Naive B cell (primary cell): ENCODE results near the gene THRB. TPM values are rescaled to one million over a fixed set of nuclear protein-coding genes. Genes with fewer than 3 reads are reported as not detected.

Experiments
- ATAC-seq, 2 donors: fragments of 150-1000 bp; cut with Tn5 transposase; 2 replicates each; pipeline ENCODE4 v1.10.0; 2021; ENCODE audit warnings: low read depth in 2 of 2, mild to moderate bottlenecking in 2 of 2, moderate library complexity in 2 of 2
- DNase-seq: peaks from one replicate; pipeline ENCODE4 v3.0.0; 2022
- H3K27ac Mint-ChIP-seq, 6 donors: one replicate each; pipeline ENCODE4 v1.8.0; 2020 to 2022; ENCODE audit warnings: mild to moderate bottlenecking in 6 of 6, mixed read lengths in 6 of 6, moderate library complexity in 5 of 6, inconsistent platforms in 2 of 6
- H3K27me3 Mint-ChIP-seq, 3 donors: one replicate each; pipeline ENCODE4 v1.8.0; 2021 to 2022; ENCODE audit warnings: mixed read lengths in 3 of 3, mild to moderate bottlenecking in 1 of 3
- H3K36me3 Mint-ChIP-seq, 2 donors: one replicate each; pipeline ENCODE4 v1.8.0; 2020 to 2022; ENCODE audit warnings: mixed read lengths in 2 of 2, inconsistent platforms in 1 of 2, mild to moderate bottlenecking in 1 of 2
- H3K4me1 Mint-ChIP-seq, 3 donors: one replicate each; pipeline ENCODE4 v1.8.0; 2020 to 2022; ENCODE audit warnings: mixed read lengths in 3 of 3, inconsistent platforms in 1 of 3, mild to moderate bottlenecking in 1 of 3, moderate library complexity in 1 of 3
- H3K4me3 Mint-ChIP-seq, 8 donors: one replicate each; pipeline ENCODE4 v1.8.0; 2020 to 2022; ENCODE audit warnings: mild to moderate bottlenecking in 8 of 8, mixed read lengths in 8 of 8, moderate library complexity in 8 of 8, inconsistent platforms in 2 of 8
- H3K9me3 Mint-ChIP-seq, 7 donors: one replicate each; pipeline ENCODE4 v1.8.0; 2020 to 2022; ENCODE audit warnings: mixed read lengths in 7 of 7, mild to moderate bottlenecking in 5 of 7, inconsistent platforms in 2 of 7, moderate library complexity in 1 of 7
- polyA plus RNA-seq, 6 donors: library from polyadenylated mRNA; unstranded; fragments of 300-500 nt; fragmentation: Illumina TruSeq; gene quantifications; one replicate each; pipeline ENCODE4 v1.2.3, GENCODE V29; 2021; ENCODE audit warnings: low read depth in 6 of 6

THRB gene
- polyA plus RNA-seq, 6 donors from 2014 or later = 0.38 to 5.1 (median 1.8) TPM

- peaks cover 0 to 12% (median 4%) of the 10 kb centered on the region in 7 donors for H3K9me3 Mint-ChIP-seq
- no peak overlapping the region for H3K27ac Mint-ChIP-seq
- H3K4me3 Mint-ChIP-seq = no peak overlapping the region
- ATAC-seq = no peak
- peaks cover 7% of the 10 kb centered on the region in 2 donors for H3K36me3 Mint-ChIP-seq
- DNase-seq = no peak
- H3K4me1 Mint-ChIP-seq = no peaks in the 10 kb centered on the region
- H3K27me3 Mint-ChIP-seq = no peaks in the 10 kb centered on the region
These were observed 203.0 kb downstream of the THRB start for GRCh38 chr3:24291646-24292045.

- H3K27ac Mint-ChIP-seq = peak overlapping the region in 1 of 6 donors; percentile 69
- no peaks in the 10 kb centered on the region for H3K27me3 Mint-ChIP-seq
- DNase-seq (no peak), ATAC-seq (no peak)
- H3K4me1 Mint-ChIP-seq = no peaks in the 10 kb centered on the region
- no peak overlapping the region for H3K4me3 Mint-ChIP-seq
- peaks cover 4 to 22% (median 5%) of the 10 kb centered on the region in 7 donors for H3K9me3 Mint-ChIP-seq
- peaks cover under 1 to 10% of the 10 kb centered on the region in 2 donors for H3K36me3 Mint-ChIP-seq
These were observed 204.1 kb downstream of the THRB start for GRCh38 chr3:24290596-24290995.

DNA sequence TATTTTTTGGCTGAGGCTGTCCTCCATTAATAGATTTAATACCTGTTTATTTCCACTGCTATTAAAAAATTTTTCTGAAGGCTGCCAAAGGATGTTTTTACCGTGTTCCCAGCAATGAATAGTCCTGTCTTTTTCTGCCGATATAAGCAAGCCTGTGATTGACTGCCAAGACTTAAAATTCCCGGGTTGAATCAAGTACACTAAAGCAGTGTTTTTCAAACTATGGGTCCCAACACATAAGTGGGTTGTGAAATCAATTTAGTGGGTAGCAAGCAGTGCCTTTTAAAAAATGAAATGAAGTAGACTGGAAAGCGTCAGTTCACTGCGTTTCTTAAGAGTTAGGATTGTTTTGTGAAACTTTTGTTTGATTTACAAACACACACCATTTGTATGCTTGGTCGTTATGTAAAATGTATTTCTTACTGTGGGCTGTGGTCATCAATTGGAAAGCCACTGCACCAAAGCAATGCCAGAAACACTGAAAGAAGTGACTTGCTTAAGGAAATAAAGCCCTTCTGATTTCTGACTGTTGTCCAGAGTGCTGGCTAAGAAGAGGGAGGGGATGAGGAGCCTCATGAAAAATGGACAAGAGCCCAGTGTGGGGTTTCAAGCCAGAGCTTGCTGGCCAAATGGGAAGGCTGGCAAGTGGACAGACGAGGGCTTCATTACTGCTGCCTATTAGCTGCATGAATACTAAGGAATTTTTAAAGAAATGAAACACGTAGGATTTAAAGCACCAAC, 206.0 kb downstream of the THRB start:
- ATAC-seq = no peak
- H3K36me3 Mint-ChIP-seq = peaks cover 0 to 5% of the 10 kb centered on the region in 2 donors
- no peaks in the 10 kb centered on the region for H3K4me1 Mint-ChIP-seq
- DNase-seq = no peak
- H3K27me3 Mint-ChIP-seq = no peaks in the 10 kb centered on the region
- no peak overlapping the region for H3K4me3 Mint-ChIP-seq
- no peak overlapping the region for H3K27ac Mint-ChIP-seq
- peaks cover 0 to 12% (median 7%) of the 10 kb centered on the region in 7 donors for H3K9me3 Mint-ChIP-seq

- ATAC-seq = no peak
- Mint-ChIP-seq H3K27ac (no peak overlapping the region), H3K4me1 (no peaks in the 10 kb centered on the region), H3K36me3 (peaks cover 0 to 5% of the 10 kb centered on the region in 2 donors), H3K27me3 (no peaks in the 10 kb centered on the region), H3K4me3 (no peak overlapping the region), H3K9me3 (peaks cover 0 to 12% (median 7%) of the 10 kb centered on the region in 7 donors)
- no peak for DNase-seq
These were observed 206.7 kb downstream of the THRB start for GRCh38 chr3:24287755-24288450.

DNA sequence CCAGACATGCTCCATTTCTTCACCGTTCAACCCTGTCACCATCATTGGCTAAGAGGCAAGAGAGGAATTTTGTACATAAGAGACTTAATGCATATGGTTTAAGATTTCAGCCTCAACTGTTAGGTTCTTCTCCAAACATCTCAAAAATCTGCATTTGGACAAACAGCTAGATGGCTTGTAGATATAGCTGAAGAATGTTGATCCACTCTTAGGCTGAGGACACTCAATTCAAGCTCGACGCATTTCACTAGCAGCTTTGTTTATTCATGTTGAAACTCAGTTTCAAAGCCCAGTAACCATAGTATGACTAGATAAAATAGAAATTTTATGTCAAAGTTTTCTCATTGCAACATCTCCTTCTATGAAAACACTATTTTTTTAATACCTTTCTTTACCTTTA, 208.2 kb downstream of the THRB start:
- Mint-ChIP-seq H3K27ac (no peak overlapping the region), H3K36me3 (peaks cover 0 to 5% of the 10 kb centered on the region in 2 donors), H3K27me3 (no peaks in the 10 kb centered on the region), H3K4me3 (no peak overlapping the region), H3K4me1 (no peaks in the 10 kb centered on the region), H3K9me3 (peaks cover 0 to 13% (median 9%) of the 10 kb centered on the region in 7 donors)
- ATAC-seq = no peak
- DNase-seq = no peak

DNA sequence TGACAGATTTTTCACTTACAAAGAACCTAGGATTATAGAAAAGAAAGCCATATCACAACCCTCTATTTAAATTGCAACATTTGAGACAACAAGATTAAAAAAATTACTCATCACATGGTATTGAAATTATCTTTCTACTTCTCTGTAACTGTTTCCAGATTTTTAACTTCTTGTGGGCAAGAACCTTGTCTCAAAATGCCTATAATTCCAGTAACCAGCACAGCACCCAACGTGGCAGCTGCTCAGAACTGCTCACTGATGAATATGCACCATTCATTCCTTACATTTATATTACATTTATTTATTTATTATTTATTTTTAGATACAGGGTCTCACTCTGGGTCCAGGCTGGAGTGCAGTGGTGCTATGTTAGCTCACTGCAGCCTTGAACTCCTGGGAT, 216.1 kb downstream of the THRB start:
- ATAC-seq (no peak), DNase-seq (no peak)
- Mint-ChIP-seq H3K4me1 (no peaks in the 10 kb centered on the region), H3K9me3 (peaks cover 0 to 4% (median 0%) of the 10 kb centered on the region in 7 donors), H3K36me3 (no peaks in the 10 kb centered on the region), H3K27me3 (peaks cover 0 to 8% (median 4%) of the 10 kb centered on the region in 3 donors), H3K4me3 (no peak overlapping the region), H3K27ac (no peak overlapping the region)

GRCh38 chr3:24273491-24273890, 221.2 kb downstream of the THRB start:
- Mint-ChIP-seq H3K27ac (no peak overlapping the region), H3K36me3 (no peaks in the 10 kb centered on the region), H3K4me3 (no peak overlapping the region), H3K4me1 (no peaks in the 10 kb centered on the region), H3K9me3 (no peaks in the 10 kb centered on the region), H3K27me3 (peaks cover 4 to 8% (median 5%) of the 10 kb centered on the region in 3 donors)
- no peak for DNase-seq
- ATAC-seq = no peak

DNA sequence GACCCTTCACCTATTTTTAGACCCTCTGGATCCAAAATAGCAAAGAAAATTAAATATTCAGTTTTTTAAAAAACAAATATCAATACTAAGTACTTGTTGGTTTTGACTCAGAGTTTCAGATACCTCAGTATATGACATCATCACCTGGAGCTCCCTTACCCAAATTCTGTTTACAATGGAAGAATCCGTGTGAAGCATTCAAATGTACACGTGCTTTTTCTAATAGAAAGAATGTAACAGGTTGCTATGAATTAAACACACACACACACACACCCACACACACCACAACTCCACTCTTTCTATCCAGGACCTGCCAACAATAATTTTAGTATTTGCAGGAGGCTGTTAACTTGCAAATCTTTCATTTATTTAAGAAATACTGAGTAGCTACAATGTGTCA, 221.8 kb downstream of the THRB start:
- Mint-ChIP-seq H3K27me3 (peaks cover 4 to 8% (median 5%) of the 10 kb centered on the region in 3 donors), H3K4me1 (no peaks in the 10 kb centered on the region), H3K27ac (no peak overlapping the region), H3K9me3 (no peaks in the 10 kb centered on the region), H3K36me3 (no peaks in the 10 kb centered on the region), H3K4me3 (no peak overlapping the region)
- DNase-seq (no peak), ATAC-seq (no peak)

DNA sequence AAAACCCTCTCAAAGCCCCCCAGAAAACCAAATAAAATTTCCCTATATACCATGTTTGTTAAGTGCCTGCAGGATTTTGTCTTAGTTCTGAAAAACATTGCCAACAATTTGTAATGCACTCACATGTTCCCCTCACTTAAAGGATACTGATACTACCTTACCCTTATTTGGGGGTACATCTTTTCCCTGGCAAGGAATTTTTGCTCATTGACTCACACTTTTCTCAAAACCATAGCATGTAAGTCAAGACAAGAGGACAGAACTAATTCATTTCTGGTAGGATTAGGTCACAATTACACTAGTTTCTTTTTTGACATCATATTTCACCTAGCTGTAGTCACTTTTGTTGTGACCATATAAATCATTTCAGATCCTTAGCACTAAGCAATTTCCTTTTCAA, 222.2 kb downstream of the THRB start:
- no peak for ATAC-seq
- Mint-ChIP-seq H3K36me3 (no peaks in the 10 kb centered on the region), H3K27me3 (peaks cover 4 to 8% (median 5%) of the 10 kb centered on the region in 3 donors), H3K9me3 (no peaks in the 10 kb centered on the region), H3K4me1 (no peaks in the 10 kb centered on the region), H3K27ac (no peak overlapping the region), H3K4me3 (no peak overlapping the region)
- no peak for DNase-seq

DNA sequence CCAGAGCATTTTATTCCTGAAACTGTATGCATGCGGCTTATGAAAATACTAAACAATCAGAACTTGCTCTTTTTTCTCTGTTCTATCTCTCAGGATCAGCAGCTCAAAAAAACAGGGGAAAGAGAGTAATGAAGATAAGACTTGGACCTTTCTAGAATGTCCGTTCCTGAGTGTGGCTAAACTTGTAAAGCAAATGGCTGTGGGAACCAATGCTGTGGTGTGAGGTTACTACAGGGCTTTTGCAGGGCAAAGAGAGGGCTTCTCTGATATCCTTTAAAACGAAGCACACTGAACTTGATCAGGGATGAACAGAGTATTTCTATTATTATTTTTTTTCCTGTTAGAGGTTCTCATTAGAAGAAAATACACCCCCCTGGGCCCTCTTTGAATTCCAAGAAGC, 223.4 kb downstream of the THRB start:
- H3K9me3 Mint-ChIP-seq = no peaks in the 10 kb centered on the region
- no peak overlapping the region for H3K4me3 Mint-ChIP-seq
- no peak for ATAC-seq

DNA sequence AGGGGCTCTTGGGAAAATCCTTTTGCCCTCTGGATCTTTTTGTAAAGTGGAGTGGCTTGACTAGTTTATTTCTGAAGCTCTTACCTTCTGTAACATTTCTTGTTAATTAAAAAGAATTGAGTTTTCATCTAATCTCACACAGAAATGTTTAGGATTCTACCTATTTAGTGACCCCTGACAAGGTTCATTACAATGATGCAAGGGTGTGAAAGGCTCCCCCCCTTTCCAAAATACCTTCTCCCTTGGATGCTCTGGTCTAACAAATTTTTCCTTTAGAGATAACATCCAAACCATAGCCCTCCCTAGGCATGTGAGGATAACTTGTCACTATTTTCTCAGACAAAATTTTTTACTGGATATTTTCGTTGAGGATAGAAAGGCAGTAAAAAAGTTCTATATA, 223.9 kb downstream of the THRB start:
- DNase-seq = no peak
- Mint-ChIP-seq H3K27me3 (peaks cover 0 to 5% (median 0%) of the 10 kb centered on the region in 3 donors), H3K27ac (no peak overlapping the region), H3K9me3 (no peaks in the 10 kb centered on the region), H3K4me3 (no peak overlapping the region), H3K36me3 (no peaks in the 10 kb centered on the region), H3K4me1 (no peaks in the 10 kb centered on the region)
- no peak for ATAC-seq

More for the DNA sequence above, 223.4 kb downstream of the THRB start:
- Mint-ChIP-seq H3K36me3 (no peaks in the 10 kb centered on the region), H3K27me3 (peaks cover 0 to 5% (median 1%) of the 10 kb centered on the region in 3 donors), H3K4me1 (no peaks in the 10 kb centered on the region), H3K27ac (no peak overlapping the region)
- no peak for DNase-seq

- H3K4me1 Mint-ChIP-seq = no peaks in the 10 kb centered on the region
- ATAC-seq (no peak), DNase-seq (no peak)
- H3K27ac Mint-ChIP-seq = no peak overlapping the region
- H3K36me3 Mint-ChIP-seq = no peaks in the 10 kb centered on the region
- H3K4me3 Mint-ChIP-seq = no peak overlapping the region
- H3K27me3 Mint-ChIP-seq = peaks cover 0 to 5% (median 0%) of the 10 kb centered on the region in 3 donors
- H3K9me3 Mint-ChIP-seq = no peaks in the 10 kb centered on the region
These were observed 224.4 kb downstream of the THRB start for GRCh38 chr3:24270204-24270691.

- H3K9me3 Mint-ChIP-seq = peaks cover 0 to 6% (median 0%) of the 10 kb centered on the region in 7 donors
- peak overlapping the region in 1 of 6 donors; percentile 57 for H3K27ac Mint-ChIP-seq
- ATAC-seq (peak in 1 of 2 donors; percentile 45), DNase-seq (peak; percentile 15)
- H3K4me3 Mint-ChIP-seq = no peak overlapping the region
- H3K36me3 Mint-ChIP-seq = no peaks in the 10 kb centered on the region
- no peaks in the 10 kb centered on the region for H3K27me3 Mint-ChIP-seq
- peaks cover 0 to 4% (median 0%) of the 10 kb centered on the region in 3 donors for H3K4me1 Mint-ChIP-seq
These were observed 229.9 kb downstream of the THRB start for GRCh38 chr3:24264748-24265158.

GRCh38 chr3:24264011-24264410, 230.6 kb downstream of the THRB start:
- ATAC-seq = no peak

More at GRCh38 chr3:24264011-24264410, 230.6 kb downstream of the THRB start:
- Mint-ChIP-seq H3K4me3 (no peak overlapping the region), H3K4me1 (peaks cover 0 to 4% (median 0%) of the 10 kb centered on the region in 3 donors), H3K9me3 (peaks cover 0 to 6% (median 0%) of the 10 kb centered on the region in 7 donors), H3K27me3 (no peaks in the 10 kb centered on the region), H3K27ac (no peak overlapping the region), H3K36me3 (no peaks in the 10 kb centered on the region)
- DNase-seq = no peak
